ENCODE results near the gene MARK4.
"Not testable (repeated sequence)": the region's sequence is repeated elsewhere in the genome, so short reads cannot be mapped to it uniquely, and the experiment has no call there.

Gene MARK4

DNA sequence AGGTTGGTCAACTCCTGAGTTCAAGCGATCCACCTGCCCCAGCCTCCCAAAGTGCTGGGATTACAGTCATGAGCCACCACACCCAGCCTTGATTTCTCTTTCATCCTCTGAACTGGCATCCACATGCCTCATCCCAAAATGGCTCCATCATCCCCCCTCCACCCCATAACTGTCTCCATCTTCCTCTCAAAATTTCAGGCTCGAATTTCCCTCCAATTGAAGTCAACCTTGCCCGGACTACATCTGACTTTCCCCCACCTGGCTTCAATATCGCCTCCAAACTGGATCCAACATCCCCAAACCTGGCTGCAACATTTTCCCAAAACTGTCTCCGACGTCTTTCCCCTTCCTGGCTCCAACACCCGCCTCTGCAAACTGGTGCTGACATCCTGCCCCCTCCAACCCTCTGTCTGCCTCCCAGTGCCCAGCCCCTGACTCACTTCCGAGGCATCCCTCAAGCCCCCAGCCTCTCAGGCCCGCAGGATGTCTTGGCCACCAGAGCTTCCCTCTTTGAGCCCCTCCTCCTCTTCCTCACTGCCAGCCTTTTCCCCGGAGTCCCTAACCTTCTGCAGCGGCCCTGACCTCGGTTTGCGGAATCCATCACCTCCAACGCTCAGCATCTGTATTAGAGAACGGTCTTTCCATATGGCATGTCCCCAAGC, 6.8 kb upstream of the MARK4 start:
- no peak for DNase-seq

DNA sequence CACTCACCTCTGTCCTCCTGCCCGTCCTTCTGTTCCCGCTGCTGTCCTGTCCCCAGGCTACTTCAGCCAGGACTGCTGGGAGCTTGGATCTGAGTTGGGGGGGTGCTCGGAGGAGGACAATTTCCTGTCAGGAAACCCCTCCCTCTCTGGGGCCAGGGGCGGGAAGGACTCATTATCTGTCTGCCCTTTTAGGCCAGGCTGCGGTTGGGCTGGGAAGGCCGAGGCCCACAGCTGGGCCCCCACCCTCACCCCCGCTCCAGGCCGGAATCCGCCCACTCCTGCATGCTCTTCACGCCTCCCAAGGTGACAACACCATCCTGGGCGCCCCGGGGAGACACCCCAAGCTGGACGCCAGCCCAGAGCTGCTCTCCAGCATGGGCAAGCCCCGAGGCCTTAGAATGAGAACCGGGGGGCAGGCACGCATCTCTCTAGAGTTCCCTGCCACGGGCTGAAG, 5.7 kb upstream of the MARK4 start, which contains the start of gene EXOC3L2:
Gene EXOC3L2, minus strand, starts transcription at position 74 of the 454 bp plus-strand sequence. CDS start 6,362 bp downstream, outside the sequence.
- DNase-seq, result no peak

DNA sequence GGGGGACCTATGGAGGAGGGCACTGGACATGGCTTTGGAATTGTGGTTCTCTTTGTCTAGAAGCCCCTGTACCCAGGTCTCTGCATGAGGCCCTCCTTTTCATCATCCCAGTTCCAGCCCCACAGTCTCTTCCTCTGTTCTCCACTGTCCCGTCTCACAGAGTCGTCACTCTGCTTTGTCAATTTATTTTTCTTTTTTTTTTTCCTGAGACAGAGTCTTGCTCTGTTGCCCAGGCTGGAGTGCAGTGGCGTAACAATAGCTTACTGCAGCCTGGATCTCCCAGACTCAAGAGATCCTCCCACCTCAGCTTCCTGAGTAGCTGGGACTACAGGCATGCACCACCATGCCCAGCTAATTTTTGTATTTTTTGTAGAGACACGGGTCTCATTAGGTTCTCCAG, 5.2 kb upstream of the MARK4 start:
- DNase-seq, result no peak

DNA sequence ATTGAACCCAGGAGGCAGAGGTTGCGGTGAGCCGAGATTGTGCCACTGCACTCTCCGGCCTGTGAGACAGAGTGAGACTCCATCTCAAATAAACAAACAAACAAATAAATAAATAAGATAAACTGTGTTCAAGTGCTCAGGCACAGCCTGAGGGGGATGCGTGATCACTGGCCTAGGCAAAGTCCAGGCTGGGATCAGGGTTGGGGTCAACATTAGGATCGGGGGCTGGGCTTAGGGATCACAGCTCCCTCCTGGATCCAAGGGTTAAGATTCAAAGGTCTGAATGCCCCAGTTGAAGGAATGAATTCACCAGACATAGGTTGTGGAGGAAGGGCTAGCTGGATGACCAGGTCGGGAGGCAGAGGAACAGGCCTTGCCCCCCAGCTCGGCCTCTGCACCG, 3.9 kb upstream of the MARK4 start:
- no peak for DNase-seq

DNA sequence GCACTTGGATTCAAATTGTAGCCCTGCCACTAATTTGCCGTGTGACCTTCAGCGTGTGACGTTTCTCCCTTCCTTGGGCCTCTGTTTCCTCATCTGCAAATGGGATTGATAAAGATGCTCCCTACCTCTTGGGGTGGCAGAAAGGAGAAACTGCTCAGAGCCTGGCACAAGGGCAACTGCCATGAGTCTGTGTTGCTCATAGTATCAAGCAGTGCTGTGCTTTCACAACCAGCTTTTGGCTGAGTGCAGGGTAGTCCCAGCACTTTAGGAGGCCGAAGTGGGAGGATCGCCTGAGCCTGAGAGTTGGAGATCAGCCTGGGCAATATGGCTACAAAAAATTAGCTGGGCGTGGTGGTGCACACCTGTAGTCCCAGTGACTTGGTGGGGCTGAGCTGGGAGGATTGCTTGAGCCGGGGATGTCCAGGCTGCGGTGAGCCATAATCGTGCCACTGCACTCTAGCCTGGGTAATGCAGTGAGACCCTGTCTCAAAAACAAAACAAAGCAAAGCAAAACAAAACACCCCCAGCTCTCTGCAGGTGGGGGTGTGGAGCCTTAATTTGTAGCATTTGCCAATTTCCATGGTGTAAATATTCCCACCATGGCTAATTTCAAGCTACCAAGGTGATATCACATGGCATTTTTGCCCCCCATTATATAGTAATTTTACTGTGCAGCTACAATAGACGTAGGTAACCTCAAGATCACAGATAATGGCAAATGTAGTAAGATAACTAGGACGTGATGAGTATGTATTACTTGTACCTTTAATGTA, 1.6 kb upstream of the MARK4 start:
- DNase-seq, result no peak

DNA sequence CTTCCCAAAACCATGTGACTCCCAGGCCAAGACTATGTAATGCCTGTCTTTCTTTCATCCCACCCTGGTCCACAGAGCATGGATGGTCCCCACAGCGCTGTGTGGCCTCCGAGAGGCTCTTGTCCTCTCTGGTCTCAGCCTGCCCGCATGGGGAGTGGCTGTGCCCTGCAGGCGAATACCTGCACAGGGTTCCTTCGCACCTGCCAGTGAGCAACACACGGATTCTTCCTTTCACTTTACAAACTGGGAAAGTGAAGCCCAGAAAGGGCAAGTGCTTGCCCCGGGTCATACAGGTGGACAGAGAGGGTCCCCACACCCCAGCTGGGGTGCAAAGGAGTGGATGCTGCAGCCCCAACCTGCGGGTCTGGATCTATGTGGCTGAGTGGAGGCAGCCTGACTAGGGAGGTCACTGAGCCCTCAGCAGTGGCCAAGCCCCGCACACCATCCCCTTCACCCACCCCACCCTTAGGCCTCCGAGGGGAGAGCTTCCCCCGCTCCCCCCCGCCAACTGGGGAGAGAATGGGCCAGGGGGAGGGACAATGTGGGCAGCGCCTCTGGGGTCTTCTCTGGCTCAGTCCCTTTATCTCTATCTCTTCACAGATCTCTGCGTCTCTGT, 747 bp upstream of the MARK4 start:
- no peak for DNase-seq

DNA sequence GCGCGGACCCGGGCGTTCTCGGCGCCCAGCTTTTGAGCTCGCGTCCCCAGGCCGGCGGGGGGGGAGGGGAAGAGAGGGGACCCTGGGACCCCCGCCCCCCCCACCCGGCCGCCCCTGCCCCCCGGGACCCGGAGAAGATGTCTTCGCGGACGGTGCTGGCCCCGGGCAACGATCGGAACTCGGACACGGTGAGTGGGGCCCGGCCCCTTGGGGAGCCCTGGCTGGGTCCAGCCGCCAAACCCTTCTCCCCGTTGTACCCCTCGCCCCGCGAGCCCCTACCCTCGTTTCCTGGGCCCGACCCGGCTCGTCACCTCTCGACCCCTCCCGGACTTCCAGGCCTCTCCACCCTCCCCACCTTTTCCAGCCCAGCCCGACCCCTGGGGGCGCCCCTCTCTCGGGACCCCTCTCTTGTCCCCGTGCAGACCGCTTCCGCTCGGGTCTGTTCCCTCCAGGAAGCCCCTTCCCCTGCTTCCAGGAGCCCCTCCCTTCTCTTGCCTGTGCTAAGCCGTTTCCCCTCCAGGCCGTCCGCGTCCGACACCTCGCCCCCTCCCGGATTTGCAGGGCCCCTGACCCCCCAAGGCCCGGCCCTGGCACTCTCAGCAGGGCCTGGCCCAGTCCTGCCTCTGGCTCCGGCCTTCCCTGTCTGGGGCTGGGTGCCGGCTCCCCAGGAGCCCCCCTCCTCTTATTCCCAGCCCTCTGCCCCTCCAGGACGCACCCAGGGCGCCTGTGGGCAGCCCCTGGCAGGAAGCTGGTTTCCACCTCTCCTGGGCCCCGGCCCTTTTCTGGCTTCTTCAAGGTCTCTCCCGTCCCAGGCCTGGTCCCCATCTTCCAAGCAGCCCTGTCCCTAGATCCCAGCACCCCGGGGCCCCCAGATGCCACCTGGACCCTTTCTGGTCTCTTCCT, 632 bp downstream of the MARK4 start:
- DNase-seq, result no peak

DNA sequence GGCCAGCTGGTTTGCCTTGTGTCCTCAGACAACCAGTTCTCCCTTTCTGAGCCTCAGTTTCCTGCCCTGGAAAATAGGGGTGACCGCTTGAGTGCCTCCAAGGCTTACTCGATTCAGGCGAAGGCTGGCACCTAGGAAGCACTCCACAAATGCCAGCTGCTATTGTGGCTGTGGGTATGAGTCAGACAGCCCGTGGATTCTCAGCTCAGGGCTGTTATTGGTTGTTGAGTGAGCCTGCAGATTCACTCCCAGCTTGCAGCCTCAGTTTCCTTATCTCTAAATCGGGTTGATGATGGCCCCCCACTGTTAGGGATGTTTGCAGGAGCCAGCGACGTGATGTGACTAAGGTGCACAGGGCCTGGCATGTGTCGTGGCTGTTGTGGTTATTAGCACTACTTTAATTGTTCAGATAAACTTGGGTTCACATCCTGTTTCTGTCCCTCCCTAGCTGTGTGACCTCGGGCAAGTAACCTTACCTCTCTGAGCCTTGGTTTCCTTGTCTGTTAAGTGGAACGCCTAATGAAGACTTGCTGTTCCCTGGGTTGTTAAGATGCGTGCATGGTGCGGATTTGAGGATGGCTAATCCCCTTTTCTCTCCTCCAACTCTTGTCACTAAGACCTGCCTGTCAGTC, 2.4 kb downstream of the MARK4 start:
- no peak for DNase-seq

DNA sequence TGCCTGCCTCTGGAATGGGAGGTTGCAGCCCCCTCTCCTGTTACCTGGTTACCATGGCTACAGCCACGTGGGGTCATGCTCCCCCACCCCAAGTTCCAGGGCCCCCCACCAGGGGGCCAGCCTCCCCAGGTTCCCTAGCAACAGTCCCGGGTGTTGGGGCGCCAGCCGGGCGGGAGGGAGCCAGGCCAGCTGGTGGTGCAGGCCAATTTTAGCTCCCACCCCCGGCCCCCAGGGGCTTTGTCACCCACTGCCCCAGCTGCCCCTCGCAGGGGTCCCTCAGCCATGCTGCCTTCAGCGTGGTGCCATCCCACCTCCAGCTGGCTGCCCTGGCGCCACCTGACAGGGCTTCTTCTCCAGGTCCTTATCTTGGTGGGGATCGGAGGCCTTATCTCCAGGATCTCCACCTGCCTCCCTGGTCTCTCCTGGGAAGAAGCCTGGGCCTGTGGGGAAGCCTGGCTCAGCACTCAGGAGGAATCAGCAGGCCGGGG, 3.0 kb downstream of the MARK4 start:
- no peak for DNase-seq

DNA sequence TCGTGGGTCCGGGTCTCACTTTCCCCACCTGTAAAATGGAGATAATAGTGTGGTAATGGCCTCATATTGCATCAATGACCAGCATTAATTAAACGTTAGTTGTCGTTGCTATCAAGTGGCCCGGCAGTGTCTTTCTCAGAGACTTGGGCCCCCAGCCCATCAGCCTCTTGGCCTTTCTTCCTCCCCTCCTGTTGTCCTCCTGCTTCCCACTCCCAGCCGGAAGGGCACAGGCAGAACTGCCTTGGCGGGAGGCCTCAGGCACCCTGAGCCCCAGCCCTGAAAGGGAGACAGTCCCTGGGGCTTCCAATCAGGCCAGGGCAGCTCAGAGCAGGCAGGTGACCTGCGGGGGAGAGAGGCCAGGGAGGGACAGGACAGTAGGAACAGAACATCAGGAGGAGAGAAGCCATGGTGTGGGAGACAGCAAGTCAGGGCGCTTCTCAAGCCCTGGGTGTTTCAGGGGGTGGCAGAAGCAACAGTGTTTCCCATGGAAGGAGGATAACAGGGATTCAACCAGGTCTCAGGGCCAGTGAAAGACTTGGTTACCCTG, 4.6 kb downstream of the MARK4 start:
- no peak for DNase-seq

DNA sequence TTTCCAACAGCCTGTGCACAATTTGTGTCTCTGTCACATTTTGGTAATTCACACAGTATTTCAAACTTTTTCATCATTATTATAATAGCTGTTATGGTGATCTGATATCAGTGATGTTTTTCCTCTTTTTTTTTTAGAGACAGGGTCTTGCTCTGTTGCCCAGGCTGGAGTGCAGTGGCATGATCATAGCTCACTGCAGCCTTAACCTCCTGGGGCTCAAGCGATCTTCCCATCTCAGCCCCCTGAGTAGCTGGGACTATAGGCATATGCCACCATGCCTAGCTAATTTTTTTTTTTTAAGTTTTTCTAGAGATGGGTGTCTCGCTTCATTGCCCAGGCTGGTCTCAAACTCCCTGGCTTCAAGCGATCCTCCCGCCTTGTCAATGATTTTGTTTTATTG, 5.8 kb downstream of the MARK4 start:
- DNase-seq, result no peak

DNA sequence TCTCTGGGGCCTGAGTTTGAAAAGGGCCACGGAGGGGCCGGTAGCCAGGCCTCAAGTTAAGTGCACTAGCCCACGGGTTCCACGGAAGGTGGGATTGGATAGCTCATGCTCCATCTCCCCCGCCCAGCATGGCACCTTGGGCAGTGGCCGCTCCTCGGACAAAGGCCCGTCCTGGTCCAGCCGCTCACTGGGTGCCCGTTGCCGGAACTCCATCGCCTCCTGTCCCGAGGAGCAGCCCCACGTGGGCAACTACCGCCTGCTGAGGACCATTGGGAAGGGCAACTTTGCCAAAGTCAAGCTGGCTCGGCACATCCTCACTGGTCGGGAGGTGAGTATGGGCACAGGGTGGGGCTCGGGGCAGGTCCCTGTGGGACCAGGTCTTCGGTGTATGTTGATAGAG, 7.8 kb downstream of the MARK4 start:
- no peak for DNase-seq

DNA sequence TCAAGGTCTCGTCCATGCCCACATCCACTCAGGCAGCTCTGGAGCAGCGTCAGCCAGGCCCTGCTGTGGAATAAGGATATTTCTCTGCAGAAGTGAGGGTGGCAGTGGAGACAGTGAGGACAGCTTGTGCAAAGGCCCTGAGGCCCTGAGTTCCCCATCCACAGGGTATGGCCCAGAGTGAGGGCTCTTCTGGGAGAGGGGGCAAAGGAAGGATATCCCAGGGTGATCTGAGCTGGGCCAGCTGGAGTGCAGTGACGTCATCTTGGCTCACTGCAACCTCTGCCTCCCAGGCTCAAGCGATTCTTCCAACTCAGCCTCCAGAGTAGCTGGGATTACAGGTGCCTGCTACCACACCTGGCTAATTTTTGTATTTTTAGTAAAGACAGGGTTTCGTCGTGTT, 11.5 kb downstream of the MARK4 start:
- no peak for DNase-seq

DNA sequence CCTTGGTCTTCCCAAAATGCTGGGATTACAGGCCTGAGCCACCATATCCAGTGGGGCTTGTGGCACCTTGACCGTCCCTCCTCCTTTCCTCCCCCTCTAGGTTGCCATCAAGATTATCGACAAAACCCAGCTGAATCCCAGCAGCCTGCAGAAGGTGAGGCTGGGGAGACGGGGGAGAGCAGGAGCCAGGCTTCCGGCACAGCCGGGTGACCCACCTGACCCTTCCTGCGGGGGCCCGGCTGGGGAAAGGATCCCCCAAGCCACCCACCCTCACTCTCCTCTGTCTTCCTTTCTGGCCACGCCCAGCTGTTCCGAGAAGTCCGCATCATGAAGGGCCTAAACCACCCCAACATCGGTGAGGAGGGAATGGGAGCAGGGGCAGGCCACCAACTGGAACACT, 11.9 kb downstream of the MARK4 start:
- no peak for DNase-seq

DNA sequence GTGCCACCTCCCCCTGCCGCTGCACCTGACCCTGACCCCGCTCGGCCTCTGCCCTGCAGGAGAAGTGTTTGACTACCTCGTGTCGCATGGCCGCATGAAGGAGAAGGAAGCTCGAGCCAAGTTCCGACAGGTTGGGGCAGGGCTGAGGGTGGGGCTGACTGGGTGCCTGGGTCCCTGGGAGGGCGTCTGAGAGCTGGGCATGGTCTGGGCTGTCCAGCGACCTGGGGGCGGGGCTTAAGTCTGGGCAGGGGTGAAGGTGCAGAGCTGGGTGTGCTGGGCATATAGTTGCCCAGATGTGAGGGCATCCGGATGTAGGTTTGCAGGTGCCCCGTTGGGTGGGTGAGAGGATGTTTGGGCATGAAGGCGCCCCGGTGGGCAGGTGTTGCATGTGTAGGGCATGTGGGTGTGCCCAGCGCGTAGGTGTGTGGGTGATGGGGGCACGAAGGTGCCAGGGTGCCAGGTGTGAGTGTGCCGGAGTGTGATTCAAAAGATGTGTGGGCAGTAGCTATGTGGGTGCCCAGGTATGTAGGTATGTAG, 13.8 kb downstream of the MARK4 start:
- DNase-seq, result no peak

DNA sequence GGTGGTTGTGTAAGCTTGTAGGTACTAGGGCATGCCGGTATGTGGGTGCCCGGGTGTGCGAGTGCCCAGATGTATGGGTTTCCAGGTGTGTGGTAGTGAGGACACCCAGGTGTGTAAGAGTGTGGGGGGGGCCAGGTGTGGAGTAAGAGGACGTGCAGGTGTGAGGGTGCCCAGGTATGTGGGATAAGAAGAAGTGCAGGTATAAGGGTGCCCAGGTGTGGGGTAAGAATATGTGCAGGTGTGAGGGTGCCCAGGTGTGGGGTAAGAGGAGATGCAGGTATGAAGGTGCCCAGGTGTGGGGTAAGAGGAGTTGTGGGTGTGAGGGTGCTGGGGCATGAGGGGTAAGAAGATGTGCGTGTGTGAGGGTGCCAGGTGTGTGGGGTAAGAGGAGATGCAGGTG, 14.3 kb downstream of the MARK4 start:
- DNase-seq, result no peak

DNA sequence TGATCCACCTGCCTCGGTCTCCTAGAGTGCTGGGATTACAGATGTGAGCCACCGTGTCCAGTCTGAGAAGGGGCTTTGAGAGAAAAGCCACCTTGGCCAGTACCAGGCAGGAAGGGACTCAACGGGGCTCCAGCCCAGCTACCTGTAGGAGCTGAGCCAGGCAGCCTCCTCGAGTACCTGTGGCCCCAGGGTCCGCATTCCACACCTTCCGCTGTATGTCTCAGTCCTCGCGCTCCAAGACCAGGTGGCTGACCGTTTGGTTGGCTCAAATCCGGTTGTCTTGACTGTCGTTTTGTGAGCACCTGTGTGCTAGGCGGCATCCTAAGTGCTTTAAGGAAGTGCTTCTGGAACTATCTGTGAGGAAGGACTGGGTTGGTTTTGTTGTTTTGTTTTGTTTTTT, 16.2 kb downstream of the MARK4 start:
- DNase-seq, result no peak

DNA sequence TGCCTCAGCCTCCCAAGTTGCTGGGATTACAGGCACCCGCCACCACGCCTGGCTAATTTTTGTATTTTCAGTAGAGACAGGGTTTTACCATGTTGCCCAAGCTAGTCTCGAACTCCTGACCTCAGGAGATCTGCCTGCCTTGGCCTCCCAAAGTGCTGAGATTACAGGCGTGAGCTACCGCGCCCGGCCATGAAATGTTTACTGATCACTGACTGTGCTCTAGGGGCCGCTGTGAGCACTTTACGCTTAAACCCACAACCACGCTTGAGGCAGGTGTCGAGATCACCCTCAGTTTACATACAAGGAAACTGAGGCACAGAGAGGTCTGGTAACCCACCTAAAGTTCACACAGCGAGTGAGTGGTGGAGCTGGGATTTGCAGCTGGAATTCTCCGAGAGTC, 18.9 kb downstream of the MARK4 start:
- DNase-seq, result not testable (repeated sequence)

DNA sequence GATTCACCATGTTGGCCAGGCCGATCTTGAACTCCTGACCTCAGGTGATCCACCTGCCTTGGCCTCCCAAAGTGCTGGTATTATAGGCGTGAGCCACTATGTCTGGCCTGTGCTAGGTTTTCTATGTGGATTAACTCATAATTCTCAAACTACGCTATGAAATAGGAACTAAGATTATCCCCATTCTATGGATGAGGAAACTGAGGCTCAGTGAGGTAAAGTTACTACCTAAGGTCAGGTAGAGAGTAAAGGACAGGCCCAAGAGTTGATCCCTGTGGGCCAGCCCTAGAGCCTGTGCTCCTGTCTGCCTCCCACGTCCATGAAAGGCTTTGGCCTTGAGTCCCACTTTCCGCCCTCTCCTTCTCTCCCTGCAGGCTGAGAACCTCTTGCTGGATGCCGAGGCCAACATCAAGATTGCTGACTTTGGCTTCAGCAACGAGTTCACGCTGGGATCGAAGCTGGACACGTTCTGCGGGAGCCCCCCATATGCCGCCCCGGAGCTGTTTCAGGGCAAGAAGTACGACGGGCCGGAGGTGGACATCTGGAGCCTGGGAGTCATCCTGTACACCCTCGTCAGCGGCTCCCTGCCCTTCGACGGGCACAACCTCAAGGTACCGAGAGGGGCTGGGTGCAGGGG, 20.1 kb downstream of the MARK4 start:
- no peak for DNase-seq

DNA sequence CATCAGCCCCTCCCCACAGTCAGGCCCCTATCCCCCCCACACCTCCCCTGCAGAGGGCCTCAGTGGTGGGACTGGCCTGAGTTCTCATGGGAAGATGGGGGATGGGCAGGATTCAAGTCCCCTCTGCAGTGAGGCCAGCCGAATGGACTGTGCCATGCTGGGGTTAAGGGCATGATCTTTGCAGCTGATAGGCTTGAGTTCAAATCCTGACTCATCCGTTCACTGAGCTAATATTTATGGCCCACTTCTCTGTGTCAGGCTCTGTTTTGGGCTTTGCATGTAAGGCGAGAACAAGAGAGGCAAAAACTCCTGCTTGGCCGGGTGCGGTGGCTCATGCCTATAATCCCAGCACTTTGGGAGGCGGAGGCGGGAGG, 20.7 kb downstream of the MARK4 start:
- DNase-seq, result no peak

DNA sequence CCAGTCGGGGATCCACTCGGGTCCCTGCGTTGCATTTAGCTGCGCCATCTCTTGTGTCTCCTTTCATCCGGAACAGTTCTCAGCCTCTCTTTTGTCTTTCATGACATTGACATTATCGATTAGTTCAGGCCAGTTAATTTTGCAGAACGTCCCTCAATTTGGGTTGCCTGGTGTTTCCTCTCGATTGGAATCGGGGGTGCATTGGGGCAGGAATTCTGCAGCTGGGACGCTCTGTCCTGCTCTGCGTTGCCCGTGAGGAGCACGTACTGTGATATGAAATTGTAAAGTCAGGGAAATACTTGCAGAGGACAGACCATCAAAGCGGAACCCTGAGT, 22.4 kb downstream of the MARK4 start:
- DNase-seq, result no peak
